AG10803 (cell line): ENCODE results near the gene WAC.
"Not testable (repeated sequence)": the region's sequence is repeated elsewhere in the genome, so short reads cannot be mapped to it uniquely, and the experiment has no call there.

Experiments used
- DNase-seq: peaks from one replicate; pipeline ENCODE4 v3.0.0; 2010; ENCODE audit warnings: low read depth
- H3K4me3 ChIP-seq: 2 replicates; pipeline ENCODE4 v1.5.1; 2011; ENCODE audit warnings: mild to moderate bottlenecking, low read length, control low read depth
- TF ChIP-seq, protein P1 (sequence below): conservative IDR thresholded peaks from 2 replicates; pipeline ENCODE4 v1.5.1; 2011; ENCODE audit warnings: mild to moderate bottlenecking, low read length, control low read depth, inconsistent platforms

WAC gene

GRCh38 chr10:28569506-28570159 lies 36.7 kb downstream of the WAC start:
- peak; percentile 53 for DNase-seq
- TF ChIP-seq, protein P1, sequence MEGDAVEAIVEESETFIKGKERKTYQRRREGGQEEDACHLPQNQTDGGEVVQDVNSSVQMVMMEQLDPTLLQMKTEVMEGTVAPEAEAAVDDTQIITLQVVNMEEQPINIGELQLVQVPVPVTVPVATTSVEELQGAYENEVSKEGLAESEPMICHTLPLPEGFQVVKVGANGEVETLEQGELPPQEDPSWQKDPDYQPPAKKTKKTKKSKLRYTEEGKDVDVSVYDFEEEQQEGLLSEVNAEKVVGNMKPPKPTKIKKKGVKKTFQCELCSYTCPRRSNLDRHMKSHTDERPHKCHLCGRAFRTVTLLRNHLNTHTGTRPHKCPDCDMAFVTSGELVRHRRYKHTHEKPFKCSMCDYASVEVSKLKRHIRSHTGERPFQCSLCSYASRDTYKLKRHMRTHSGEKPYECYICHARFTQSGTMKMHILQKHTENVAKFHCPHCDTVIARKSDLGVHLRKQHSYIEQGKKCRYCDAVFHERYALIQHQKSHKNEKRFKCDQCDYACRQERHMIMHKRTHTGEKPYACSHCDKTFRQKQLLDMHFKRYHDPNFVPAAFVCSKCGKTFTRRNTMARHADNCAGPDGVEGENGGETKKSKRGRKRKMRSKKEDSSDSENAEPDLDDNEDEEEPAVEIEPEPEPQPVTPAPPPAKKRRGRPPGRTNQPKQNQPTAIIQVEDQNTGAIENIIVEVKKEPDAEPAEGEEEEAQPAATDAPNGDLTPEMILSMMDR = no peak
- H3K4me3 ChIP-seq = no peak overlapping the region

DNA sequence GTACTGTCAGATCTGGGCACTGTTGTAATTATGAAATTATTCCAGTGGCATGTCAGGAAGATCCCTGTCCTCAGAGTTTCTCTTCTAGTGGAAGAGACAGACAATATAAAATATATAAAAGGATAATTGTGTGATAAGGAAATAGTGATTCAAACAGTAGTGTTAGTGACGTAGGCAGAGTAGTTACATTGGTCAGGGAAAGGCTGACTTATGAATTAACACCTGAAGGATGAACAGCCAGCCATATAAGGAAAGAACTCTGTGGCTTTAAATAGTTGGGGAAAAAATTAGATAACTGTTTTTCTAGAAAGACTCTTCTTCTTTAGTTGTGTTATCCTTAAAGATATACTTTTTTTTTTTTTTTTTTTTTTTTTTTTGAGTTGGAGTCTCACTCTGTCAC lies 37.7 kb downstream of the WAC start:
- H3K4me3 ChIP-seq = no peak overlapping the region
- TF ChIP-seq, protein P1 = no peak
- DNase-seq = no peak

DNA sequence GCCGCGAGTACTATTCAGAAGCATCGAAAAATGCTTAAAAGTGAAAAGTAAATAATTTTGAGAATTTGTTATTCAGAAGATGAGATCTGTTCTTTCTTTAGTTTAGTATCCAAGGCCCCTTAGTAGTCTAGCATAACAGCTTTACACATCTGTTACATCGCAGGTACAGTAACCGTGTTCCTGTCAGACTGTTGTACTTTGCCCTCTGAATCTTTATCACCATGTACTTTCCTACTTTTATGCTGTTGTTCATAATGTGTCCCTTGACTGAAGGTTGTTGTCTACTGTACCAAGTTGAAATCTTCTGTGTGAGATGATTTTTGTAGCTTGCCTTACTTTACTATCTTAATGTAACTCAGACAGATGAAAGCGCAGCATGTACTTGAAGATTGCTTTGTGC lies 38.3 kb downstream of the WAC start:
- no peak overlapping the region for H3K4me3 ChIP-seq
- no peak for DNase-seq
- TF ChIP-seq, protein P1 = no peak

GRCh38 chr10:28574214-28574613 lies 41.3 kb downstream of the WAC start:
- not testable (repeated sequence) for DNase-seq, H3K4me3 ChIP-seq

- H3K4me3 ChIP-seq = no peak overlapping the region
- TF ChIP-seq, protein P1 = no peak
- DNase-seq = no peak
Measured at GRCh38 chr10:28575852-28576251, 42.9 kb downstream of the WAC start.

- DNase-seq = no peak
- TF ChIP-seq, protein P1 = no peak
- H3K4me3 ChIP-seq = no peak overlapping the region
Measured at GRCh38 chr10:28577506-28577905, 44.6 kb downstream of the WAC start.

GRCh38 chr10:28578454-28578853 lies 45.5 kb downstream of the WAC start:
- no peak overlapping the region for H3K4me3 ChIP-seq
- TF ChIP-seq, protein P1 = no peak
- DNase-seq = no peak
